ENCODE data around the gene RAB27A.
A peak's percentile ranks its signal among the peaks of the same experiment; 100 is the strongest.
"Not testable (repeated sequence)": the region's sequence is repeated elsewhere in the genome, so short reads cannot be mapped to it uniquely, and the experiment has no call there.

Gene RAB27A

DNA sequence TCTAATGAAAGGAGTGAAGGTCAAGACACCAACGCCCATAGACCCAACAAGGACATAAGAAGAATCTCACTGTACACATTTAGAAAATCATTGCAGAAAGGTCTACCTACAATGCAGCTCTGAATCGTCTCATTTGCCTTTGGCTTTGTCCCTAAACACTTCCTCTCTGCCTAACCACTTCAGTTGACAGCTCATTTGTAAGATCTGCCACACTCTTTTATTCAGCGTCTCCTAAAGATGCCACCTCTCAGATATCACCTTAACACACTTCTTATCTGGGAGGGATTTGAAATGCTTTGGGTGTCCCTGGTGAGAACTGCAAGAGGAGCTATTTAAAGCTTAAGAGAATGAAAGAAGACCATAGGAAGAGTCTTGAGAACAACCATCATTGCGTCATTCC lies 38.7 kb downstream of the RAB27A start:
- H3K27me3 ChIP-seq = no peaks in the 10 kb centered on the region
- H3K4me1 ChIP-seq = peaks cover 5 to 96% (median 71%) of the 10 kb centered on the region in 10 experiments; a peak in 18 of 20 replicates
- H3K27ac ChIP-seq = peak overlapping the region; percentile 33 to 88 (median 73); a peak in 21 of 22 replicates
- H3K4me2 ChIP-seq = peak overlapping the region in 8 of 11 experiments; percentile 3 to 79 (median 68); a peak in 15 of 22 replicates
- H3K4me3 ChIP-seq = no peak overlapping the region
- peaks cover 0 to 61% (median 14%) of the 10 kb centered on the region in 11 experiments; a peak in 13 of 22 replicates for H3K36me3 ChIP-seq
- peak overlapping the region in 8 of 11 experiments; percentile 12 to 67 (median 58); a peak in 13 of 22 replicates for H3K9ac ChIP-seq
- H4K20me1 ChIP-seq = peaks cover 0 to under 1% (median 0%) of the 10 kb centered on the region in 11 experiments; a peak in 1 of 22 replicates
- TF ChIP-seq Cebpa-rat (IDR thresholded peaks at IDR 0.05) = no peak; a peak in 1 of 22 replicates
- H3K9me3 ChIP-seq (replicated peaks in 1 of 11) = peaks cover 0 to 6% (median 0%) of the 10 kb centered on the region in 11 experiments; a peak in 1 of 22 replicates

DNA sequence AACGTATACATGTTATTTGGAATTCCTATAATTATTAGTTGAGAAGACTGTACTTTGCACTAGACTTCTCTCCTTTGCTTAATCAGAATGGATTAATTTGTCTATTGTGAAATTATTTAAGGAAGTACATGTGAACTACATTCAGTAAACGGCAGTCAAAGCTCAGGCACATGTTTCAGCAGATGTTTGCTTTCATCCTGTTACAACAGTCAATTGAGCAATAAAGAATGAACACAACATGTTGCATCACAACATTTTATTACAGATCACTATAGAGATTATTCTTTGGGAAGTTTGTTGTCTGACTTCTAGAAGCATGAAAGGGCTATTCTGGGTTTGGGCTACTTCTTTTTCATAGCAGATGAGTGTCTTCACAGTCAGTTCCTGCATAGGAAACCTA lies 39.2 kb downstream of the RAB27A start:
- no peaks in the 10 kb centered on the region for H4K20me1 ChIP-seq
- H3K9ac ChIP-seq = peak overlapping the region in 8 of 11 experiments; percentile 12 to 67 (median 60); a peak in 12 of 22 replicates
- peaks cover 0 to 90% (median 66%) of the 10 kb centered on the region in 10 experiments; a peak in 15 of 20 replicates for H3K4me1 ChIP-seq
- H3K27me3 ChIP-seq = no peaks in the 10 kb centered on the region
- no peak overlapping the region for H3K4me3 ChIP-seq
- peaks cover 0 to 67% (median 14%) of the 10 kb centered on the region in 11 experiments; a peak in 13 of 22 replicates for H3K36me3 ChIP-seq
- peak overlapping the region; percentile 33 to 88 (median 73); a peak in 20 of 22 replicates for H3K27ac ChIP-seq
- TF ChIP-seq Cebpa-rat (IDR thresholded peaks at IDR 0.05) = peak in 7 of 11 experiments; percentile 11 to 89 (median 71); a peak in 10 of 22 replicates
- H3K9me3 ChIP-seq (replicated peaks in 1 of 11) = peaks cover 0 to 6% (median 0%) of the 10 kb centered on the region in 11 experiments; a peak in 1 of 22 replicates
- H3K4me2 ChIP-seq = peak overlapping the region in 8 of 11 experiments; percentile 3 to 79 (median 68); a peak in 14 of 22 replicates

DNA sequence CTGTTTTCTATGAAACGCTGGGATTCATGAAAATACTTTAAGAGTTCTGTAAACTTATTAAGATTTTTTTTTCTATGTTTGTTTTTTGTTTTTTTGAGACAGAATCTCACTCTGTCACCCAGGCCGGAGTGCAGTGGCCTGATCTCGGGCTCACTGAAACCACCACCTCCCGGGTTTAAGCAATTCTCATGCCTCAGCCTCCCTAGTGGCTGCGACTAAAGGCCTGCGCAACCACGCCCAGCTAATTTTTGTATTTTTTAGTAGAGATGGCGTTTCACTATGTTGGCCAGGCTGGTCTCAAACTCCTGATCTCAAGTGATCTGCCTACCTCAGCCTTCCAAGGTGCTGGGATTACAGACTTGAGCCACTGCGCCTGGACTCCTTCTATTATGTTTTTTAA lies 39.7 kb downstream of the RAB27A start:
- Histone ChIP-seq H3K4me1 (peaks cover 0 to 90% (median 61%) of the 10 kb centered on the region in 10 experiments; a peak in 14 of 20 replicates), H3K4me2 (peak overlapping the region in 6 of 11 experiments; percentile 31 to 79 (median 62); a peak in 11 of 22 replicates), H3K36me3 (peaks cover 0 to 72% (median 17%) of the 10 kb centered on the region in 11 experiments; a peak in 14 of 22 replicates), H3K9ac (peak overlapping the region in 9 of 11 experiments; percentile 23 to 67 (median 45); a peak in 11 of 22 replicates), H3K27ac (peak overlapping the region; percentile 45 to 88 (median 73); a peak in 21 of 22 replicates)
- H3K9me3 ChIP-seq (replicated peaks in 1 of 11); H3K27me3 ChIP-seq; H4K20me1 ChIP-seq; H3K4me3 ChIP-seq: not testable (repeated sequence)

DNA sequence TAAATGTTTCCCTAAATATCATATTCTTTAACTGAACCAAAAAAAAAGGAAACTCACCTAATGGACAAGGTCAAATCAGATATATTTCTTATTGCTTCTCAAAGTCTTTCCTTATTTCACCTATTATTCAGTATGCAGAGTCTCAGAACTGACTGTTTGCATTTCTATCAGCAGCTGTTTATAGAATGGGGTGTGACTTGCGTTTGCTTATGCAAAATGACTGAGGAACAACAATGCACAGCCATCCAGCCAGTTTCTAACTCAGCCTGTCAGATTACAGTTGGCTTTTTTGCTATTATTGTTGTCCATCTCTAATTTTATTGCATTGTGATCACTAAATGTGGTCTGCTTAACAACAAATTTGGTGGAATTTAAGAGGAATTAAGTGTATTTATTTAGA lies 40.7 kb downstream of the RAB27A start:
- H3K36me3 ChIP-seq = peaks cover 0 to 82% (median 25%) of the 10 kb centered on the region in 11 experiments; a peak in 15 of 22 replicates
- H3K9ac ChIP-seq = no peak overlapping the region
- TF ChIP-seq Cebpa-rat (IDR thresholded peaks at IDR 0.05) = no peak
- no peak overlapping the region for H3K4me3 ChIP-seq
- H3K4me2 ChIP-seq = peak overlapping the region in 5 of 11 experiments; percentile 15 to 79 (median 75); a peak in 9 of 22 replicates
- no peaks in the 10 kb centered on the region for H3K27me3 ChIP-seq
- peaks cover 0 to 6% (median 0%) of the 10 kb centered on the region in 11 experiments; a peak in 1 of 22 replicates for H3K9me3 ChIP-seq (replicated peaks in 1 of 11)
- peak overlapping the region in 8 of 11 experiments; percentile 69 to 88 (median 78); a peak in 16 of 22 replicates for H3K27ac ChIP-seq
- H3K4me1 ChIP-seq = peaks cover 0 to 83% (median 55%) of the 10 kb centered on the region in 10 experiments; a peak in 14 of 20 replicates
- H4K20me1 ChIP-seq = peaks cover 0 to 4% (median 0%) of the 10 kb centered on the region in 11 experiments; a peak in 1 of 22 replicates

DNA sequence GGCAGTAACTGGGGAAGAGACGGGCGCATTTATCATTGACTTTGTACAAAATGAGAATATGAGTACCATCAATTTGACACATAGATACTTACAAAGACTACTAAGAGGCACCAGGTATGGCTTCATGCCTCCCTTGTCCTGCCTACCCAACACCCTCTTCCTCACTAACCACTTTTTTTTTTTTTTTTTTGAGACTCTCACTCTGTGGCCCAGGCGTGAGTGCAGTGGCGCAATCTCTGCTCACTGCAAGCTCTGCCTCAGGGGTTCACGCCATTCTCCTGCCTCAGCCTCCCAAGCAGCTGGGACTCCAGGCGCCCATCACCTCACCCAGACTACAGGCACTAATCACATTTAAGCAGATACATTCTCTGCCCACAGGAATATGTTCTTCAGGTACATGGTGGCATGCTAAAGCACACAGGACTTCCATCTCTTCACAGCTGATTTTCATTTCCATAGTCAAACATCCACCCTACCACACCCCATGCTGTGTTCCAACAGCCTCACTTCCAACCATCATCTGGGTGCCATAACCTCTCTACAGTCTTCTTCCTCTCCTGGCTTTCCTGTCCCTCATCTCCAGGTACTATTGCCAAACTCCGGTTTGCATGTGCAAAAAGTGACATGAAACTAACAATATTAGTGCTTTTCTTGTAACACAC lies 41.7 kb downstream of the RAB27A start:
- H3K36me3 ChIP-seq = peaks cover 0 to 91% (median 35%) of the 10 kb centered on the region in 11 experiments; a peak in 15 of 22 replicates
- peaks cover 0 to 73% (median 45%) of the 10 kb centered on the region in 10 experiments; a peak in 14 of 20 replicates for H3K4me1 ChIP-seq
- H3K4me2 ChIP-seq = peak overlapping the region in 7 of 11 experiments; percentile 26 to 79 (median 65); a peak in 13 of 22 replicates
- peak overlapping the region in 10 of 11 experiments; percentile 13 to 84 (median 50); a peak in 16 of 22 replicates for H3K27ac ChIP-seq
- no peak; a peak in 1 of 22 replicates for TF ChIP-seq Cebpa-rat (IDR thresholded peaks at IDR 0.05)
- no peaks in the 10 kb centered on the region for H3K27me3 ChIP-seq
- no peak overlapping the region for H3K4me3 ChIP-seq
- H3K9ac ChIP-seq = peak overlapping the region in 3 of 11 experiments; percentile 19 to 53 (median 45); a peak in 3 of 22 replicates
- H4K20me1 ChIP-seq = peaks cover 0 to 7% (median 0%) of the 10 kb centered on the region in 11 experiments; a peak in 2 of 22 replicates
- peaks cover 0 to 6% (median 0%) of the 10 kb centered on the region in 11 experiments; a peak in 1 of 22 replicates for H3K9me3 ChIP-seq (replicated peaks in 1 of 11)

DNA sequence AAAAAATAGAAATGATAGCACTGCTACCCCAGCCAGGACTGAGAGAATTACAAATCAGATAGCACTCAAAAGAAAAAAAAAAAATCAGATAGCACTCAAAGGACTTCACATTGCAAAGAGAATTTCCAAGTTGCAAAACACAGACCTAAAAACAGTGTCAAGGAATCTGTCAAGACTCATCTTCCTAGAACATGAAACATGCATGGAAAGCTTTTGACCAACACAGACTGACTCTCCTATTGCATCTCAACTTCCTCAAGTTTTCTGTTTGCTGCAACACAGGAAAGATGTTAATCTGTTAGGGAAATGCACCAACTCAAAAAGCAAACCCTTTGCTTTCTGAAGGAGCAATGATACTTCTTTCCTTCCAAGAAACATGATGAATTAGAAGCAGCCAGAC lies 42.3 kb downstream of the RAB27A start:
- no peak overlapping the region for H3K4me3 ChIP-seq
- H3K27ac ChIP-seq = peak overlapping the region in 10 of 11 experiments; percentile 13 to 84 (median 50); a peak in 15 of 22 replicates
- peaks cover 0 to 68% (median 42%) of the 10 kb centered on the region in 10 experiments; a peak in 14 of 20 replicates for H3K4me1 ChIP-seq
- H3K36me3 ChIP-seq = peaks cover 0 to 94% (median 36%) of the 10 kb centered on the region in 11 experiments; a peak in 15 of 22 replicates
- peak overlapping the region in 7 of 11 experiments; percentile 26 to 79 (median 65); a peak in 13 of 22 replicates for H3K4me2 ChIP-seq
- H3K27me3 ChIP-seq = no peaks in the 10 kb centered on the region
- H3K9ac ChIP-seq = peak overlapping the region in 4 of 11 experiments; percentile 31 to 53 (median 39); a peak in 5 of 22 replicates
- H4K20me1 ChIP-seq = peaks cover 0 to 10% (median 0%) of the 10 kb centered on the region in 11 experiments; a peak in 2 of 22 replicates
- peak in 1 of 11 experiments; percentile 21; a peak in 2 of 22 replicates for TF ChIP-seq Cebpa-rat (IDR thresholded peaks at IDR 0.05)
- H3K9me3 ChIP-seq (replicated peaks in 1 of 11) = peaks cover 0 to 6% (median 0%) of the 10 kb centered on the region in 11 experiments; a peak in 1 of 22 replicates

DNA sequence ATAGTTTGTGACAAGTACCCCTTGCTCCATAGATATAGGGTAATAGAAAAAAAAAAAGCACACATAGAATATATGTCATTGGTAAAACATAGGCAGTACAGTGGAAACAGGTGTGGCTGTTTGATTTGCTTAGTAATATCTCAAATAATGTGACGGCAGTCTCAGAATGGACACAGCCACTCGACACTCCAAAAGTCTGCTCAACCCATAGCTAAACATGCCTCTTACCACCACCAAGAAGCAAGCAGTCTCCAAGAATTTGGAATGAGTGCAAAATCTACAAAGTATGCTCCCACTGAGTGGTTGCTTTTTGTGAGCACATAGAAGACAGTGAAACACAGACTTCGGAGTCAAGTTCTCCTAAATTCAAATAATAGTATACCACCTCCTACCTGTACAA lies 43.0 kb downstream of the RAB27A start:
- no peak overlapping the region for H3K4me3 ChIP-seq
- peak overlapping the region in 6 of 11 experiments; percentile 29 to 84 (median 76); a peak in 10 of 22 replicates for H3K27ac ChIP-seq
- H3K36me3 ChIP-seq = peaks cover 0 to 87% (median 29%) of the 10 kb centered on the region in 11 experiments; a peak in 15 of 22 replicates
- H3K4me2 ChIP-seq = peak overlapping the region in 5 of 11 experiments; percentile 61 to 79 (median 67); a peak in 9 of 22 replicates
- no peak for TF ChIP-seq Cebpa-rat (IDR thresholded peaks at IDR 0.05)
- no peaks in the 10 kb centered on the region for H3K27me3 ChIP-seq
- peaks cover 0 to 60% (median 38%) of the 10 kb centered on the region in 10 experiments; a peak in 14 of 20 replicates for H3K4me1 ChIP-seq
- H3K9ac ChIP-seq = peak overlapping the region in 3 of 11 experiments; percentile 31 to 53 (median 33); a peak in 4 of 22 replicates
- H3K9me3 ChIP-seq (replicated peaks in 1 of 11) = peaks cover 0 to 6% (median 0%) of the 10 kb centered on the region in 11 experiments; a peak in 1 of 22 replicates
- H4K20me1 ChIP-seq = peaks cover 0 to 10% (median 0%) of the 10 kb centered on the region in 11 experiments; a peak in 2 of 22 replicates

DNA sequence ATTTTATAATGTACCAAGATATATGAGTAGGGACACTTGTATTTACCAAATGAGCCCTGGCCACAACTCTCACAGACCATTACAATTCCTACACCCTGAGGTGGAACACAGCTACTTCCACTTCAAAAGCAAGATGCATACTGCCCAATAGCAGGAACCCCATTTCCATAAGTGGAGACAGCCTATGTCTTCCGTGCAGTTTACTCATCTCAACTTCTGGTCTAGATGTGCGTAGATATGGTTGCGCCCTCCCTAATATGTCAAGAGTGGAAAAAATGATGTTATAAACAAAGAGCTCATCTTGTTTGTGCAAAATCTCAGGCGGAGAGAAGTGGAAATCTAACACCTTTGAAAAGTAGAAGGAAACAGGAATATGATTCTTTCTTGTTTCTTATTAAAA lies 44.6 kb downstream of the RAB27A start:
- Histone ChIP-seq H3K27me3 (no peaks in the 10 kb centered on the region), H3K9ac (no peak overlapping the region), H3K4me1 (peaks cover 0 to 56% (median 26%) of the 10 kb centered on the region in 10 experiments; a peak in 13 of 20 replicates), H3K27ac (no peak overlapping the region), H3K4me2 (no peak overlapping the region), H3K36me3 (peaks cover 0 to 88% (median 22%) of the 10 kb centered on the region in 11 experiments; a peak in 15 of 22 replicates), H3K9me3 (replicated peaks in 1 of 11) (peaks cover 0 to 3% (median 0%) of the 10 kb centered on the region in 11 experiments; a peak in 1 of 22 replicates), H4K20me1 (peaks cover 0 to 10% (median 0%) of the 10 kb centered on the region in 11 experiments; a peak in 2 of 22 replicates), H3K4me3 (no peak overlapping the region)
- no peak for TF ChIP-seq Cebpa-rat (IDR thresholded peaks at IDR 0.05)
